Transverse colon (tissue), 4 donors: ENCODE measurements around the gene INMT. TPM values are rescaled to one million over a fixed set of nuclear protein-coding genes. Genes with fewer than 3 reads are reported as not detected.

Experiments
- DNase-seq: peaks from one replicate; pipeline ENCODE4 v3.0.0-alpha.2; 2019
- H3K27ac ChIP-seq, 4 donors: fragments of 200-600 bp; sonication (generic); 2 replicates each; pipeline ENCODE4 v1.5.1; 2016 to 2018; ENCODE audit warnings: inconsistent platforms in 4 of 4
- H3K27me3 ChIP-seq: fragments of 200-600 bp; sonication (generic); 2 replicates; pipeline ENCODE4 v1.5.1; 2017; ENCODE audit warnings: inconsistent platforms
- H3K36me3 ChIP-seq, 4 donors: fragments of 200-600 bp; sonication (generic); 2 replicates each; pipeline ENCODE4 v1.5.1; 2017 to 2019; ENCODE audit warnings: inconsistent platforms in 4 of 4
- H3K4me1 ChIP-seq, 4 donors: fragments of 200-600 bp; sonication (generic); 2 replicates each; pipeline ENCODE4 v1.5.1; 2017 to 2020; ENCODE audit warnings: inconsistent platforms in 4 of 4
- H3K4me3 ChIP-seq, 4 donors: fragments of 200-600 bp; sonication (generic); 1 replicate in 1 of 4; 2 replicates in 3 of 4; pipeline versions ENCODE4 v1.5.1 to v1.6.1; 2017 to 2019; ENCODE audit warnings: inconsistent platforms in 4 of 4
- H3K9me3 ChIP-seq, 2 donors: fragments of 200-600 bp; sonication (generic); 2 replicates each; pipeline ENCODE4 v1.5.1; 2017 to 2019; ENCODE audit warnings: inconsistent platforms in 2 of 2
- EP300 ChIP-seq: sonication (generic); formaldehyde crosslinking; IDR thresholded peaks from one replicate; pipeline ENCODE4 v1.6.1; 2017; ENCODE audit warnings: antibody characterized with exemption, low read depth
- POLR2A ChIP-seq: fragments of 450-650 bp; IDR thresholded peaks from one replicate; pipeline ENCODE4 v1.6.1; 2016; ENCODE audit warnings: antibody characterized with exemption, mild to moderate bottlenecking, moderate library complexity
- POLR2AphosphoS5 ChIP-seq, 3 donors: sonication (generic); formaldehyde crosslinking; IDR thresholded peaks; one replicate each; pipeline ENCODE4 v1.6.1; 2016; ENCODE audit warnings: antibody characterized with exemption in 3 of 3
- WGBS, 2 donors: methylation state at CpG; one replicate each; pipeline ENCODE4 v1.1.5; 2018; ENCODE audit warnings: low coverage in 1 of 2; 5-methylcytosine and 5-hydroxymethylcytosine counted together
- in situ Hi-C, 4 donors: fragments of 200-750 bp; cut with MboI; loops; one replicate each; pipeline versions ENCODE4 v1.15.0 to v1.15.1; 2017; ENCODE audit warnings: low sequenced_read_pairs in 3 of 4, low pct_ligation_motif_present in 1 of 4, low pct_unique_long_range_greater_than_20kb in 1 of 4
- intact Hi-C: fragments of 100-400 bp; cut with DNase I; formaldehyde crosslinking; loops from one replicate; pipeline ENCODE4 v1.15.1; 2023; ENCODE audit warnings: low total_unique reads
- total RNA-seq, 4 donors: library from RNA; depleted of rRNA; stranded (reverse); fragments of >200 nt; gene quantifications; one replicate each; pipeline ENCODE4 v1.1.0, GENCODE V29; 2016
- TF ChIP-seq, protein P1 (sequence below), 5 experiments: fragments of 200-600 bp in 3 of 5; fragments of 450-650 bp in 2 of 5; sonication (generic) in 3 of 5; IDR thresholded peaks; 1 replicate in 2 of 5; 2 replicates in 3 of 5; pipeline ENCODE4 v1.5.1; 2016 to 2017; ENCODE audit warnings: antibody characterized with exemption in 5 of 5, inconsistent platforms in 3 of 5, mild to moderate bottlenecking in 2 of 5, moderate library complexity in 1 of 5

Gene INMT
- total RNA-seq, 4 donors from 2014 or later = 3.8 to 15.5 (median 8.7) TPM

DNA sequence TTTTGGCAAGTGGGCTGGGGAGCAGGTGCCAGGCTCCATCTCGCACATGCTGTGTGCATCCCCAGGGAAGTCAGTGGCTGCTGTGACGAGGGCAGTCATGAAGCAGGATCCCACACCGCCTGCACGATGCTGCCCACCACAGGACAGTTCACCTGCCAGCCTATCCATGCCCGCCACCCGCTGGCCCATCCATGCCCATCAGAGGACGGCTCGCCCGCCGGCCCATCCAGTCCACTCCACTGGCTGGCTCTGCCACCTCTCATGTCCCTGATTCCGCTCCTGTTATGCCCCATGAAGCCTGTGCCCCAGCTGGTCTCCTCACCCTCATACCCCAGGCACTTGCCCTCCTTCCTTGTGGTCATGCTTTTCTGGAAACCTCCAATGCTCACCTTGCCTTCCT lies 18.2 kb upstream of the INMT start:
- TF ChIP-seq, protein P1, sequence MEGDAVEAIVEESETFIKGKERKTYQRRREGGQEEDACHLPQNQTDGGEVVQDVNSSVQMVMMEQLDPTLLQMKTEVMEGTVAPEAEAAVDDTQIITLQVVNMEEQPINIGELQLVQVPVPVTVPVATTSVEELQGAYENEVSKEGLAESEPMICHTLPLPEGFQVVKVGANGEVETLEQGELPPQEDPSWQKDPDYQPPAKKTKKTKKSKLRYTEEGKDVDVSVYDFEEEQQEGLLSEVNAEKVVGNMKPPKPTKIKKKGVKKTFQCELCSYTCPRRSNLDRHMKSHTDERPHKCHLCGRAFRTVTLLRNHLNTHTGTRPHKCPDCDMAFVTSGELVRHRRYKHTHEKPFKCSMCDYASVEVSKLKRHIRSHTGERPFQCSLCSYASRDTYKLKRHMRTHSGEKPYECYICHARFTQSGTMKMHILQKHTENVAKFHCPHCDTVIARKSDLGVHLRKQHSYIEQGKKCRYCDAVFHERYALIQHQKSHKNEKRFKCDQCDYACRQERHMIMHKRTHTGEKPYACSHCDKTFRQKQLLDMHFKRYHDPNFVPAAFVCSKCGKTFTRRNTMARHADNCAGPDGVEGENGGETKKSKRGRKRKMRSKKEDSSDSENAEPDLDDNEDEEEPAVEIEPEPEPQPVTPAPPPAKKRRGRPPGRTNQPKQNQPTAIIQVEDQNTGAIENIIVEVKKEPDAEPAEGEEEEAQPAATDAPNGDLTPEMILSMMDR (IDR thresholded peaks at IDR 0.05) = no peak
- TF ChIP-seq POLR2AphosphoS5 (IDR thresholded peaks at IDR 0.05) (no peak), POLR2A (no peak), EP300 (no peak)
- H3K9me3 ChIP-seq = no peaks in the 10 kb centered on the region

DNA sequence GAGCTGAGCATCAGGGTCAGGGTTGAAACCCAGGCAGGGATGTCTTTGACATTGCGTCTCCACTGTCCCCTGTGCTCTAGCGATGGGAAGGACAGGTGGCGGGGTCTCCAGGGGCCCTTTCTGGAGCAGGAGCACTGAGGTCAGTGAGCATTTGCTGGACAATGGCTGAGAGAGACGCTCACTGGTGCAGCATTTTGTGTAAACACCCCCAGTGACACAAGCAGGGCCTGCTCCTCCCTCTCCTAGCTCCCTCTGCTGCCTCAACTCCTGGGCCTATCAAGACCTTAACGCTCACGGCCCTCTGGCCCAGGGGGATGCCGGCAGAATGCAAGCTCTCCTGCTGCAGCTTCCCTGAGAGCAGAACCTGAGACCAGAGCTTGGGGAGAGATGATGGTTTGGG lies 17.4 kb upstream of the INMT start:
- H3K27me3 ChIP-seq = no peaks in the 10 kb centered on the region
- H3K4me1 ChIP-seq = no peaks in the 10 kb centered on the region
- DNase-seq = no peak
- no peak for TF ChIP-seq POLR2AphosphoS5 (IDR thresholded peaks at IDR 0.05)
- intact Hi-C loops = no loop called here
- H3K4me3 ChIP-seq = no peak overlapping the region
- H3K27ac ChIP-seq = no peak overlapping the region
- no peaks in the 10 kb centered on the region for H3K9me3 ChIP-seq
- 77 to 90% methylated on average over 2 to 7 of the region's 7 CpGs for WGBS, 2 donors
- in situ Hi-C loops = loop anchor here in 1 of 4 donors (25.0 kb wide), 1 partner anchor 572 kb away; no protein-coding TSS in a partner anchor
- H3K36me3 ChIP-seq = no peaks in the 10 kb centered on the region

More for the DNA sequence above, 18.2 kb upstream of the INMT start:
- in situ Hi-C loops = loop anchor here in 1 of 4 donors (25.0 kb wide), 1 partner anchor 571 kb away; no protein-coding TSS in a partner anchor
- no peaks in the 10 kb centered on the region for H3K4me1 ChIP-seq
- no peak overlapping the region for H3K4me3 ChIP-seq
- H3K36me3 ChIP-seq = no peaks in the 10 kb centered on the region
- no peaks in the 10 kb centered on the region for H3K27me3 ChIP-seq
- DNase-seq = no peak
- 87 to 100% methylated on average over 3 to 6 of the region's 11 CpGs for WGBS, 2 donors
- no peak overlapping the region for H3K27ac ChIP-seq
- intact Hi-C loops = no loop called here

DNA sequence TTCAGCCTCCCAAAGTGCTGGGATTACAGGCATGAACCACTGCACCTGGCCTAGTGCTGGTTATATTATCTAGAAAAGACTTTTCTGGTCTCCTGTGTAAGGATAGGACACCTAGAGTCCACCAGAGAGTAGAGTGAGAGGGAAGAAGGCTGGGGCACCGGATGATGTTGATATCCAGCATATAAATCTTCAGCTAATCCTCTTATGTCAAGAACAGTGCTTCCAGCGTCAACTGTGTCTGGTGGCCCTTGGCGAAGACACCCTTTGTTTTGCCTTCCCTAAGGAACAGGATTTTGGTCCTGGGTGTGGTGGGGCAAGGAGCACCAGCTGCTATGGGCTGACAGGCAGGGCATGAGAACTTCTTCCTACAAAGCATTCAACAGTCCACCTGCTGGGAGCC lies 16.3 kb upstream of the INMT start:
- WGBS, 2 donors = 93% methylated on average over 3 of the region's 3 CpGs; no CpG with 5 or more reads in 1 of the 2 donors
- no peaks in the 10 kb centered on the region for H3K36me3 ChIP-seq
- H3K27me3 ChIP-seq = no peaks in the 10 kb centered on the region

DNA sequence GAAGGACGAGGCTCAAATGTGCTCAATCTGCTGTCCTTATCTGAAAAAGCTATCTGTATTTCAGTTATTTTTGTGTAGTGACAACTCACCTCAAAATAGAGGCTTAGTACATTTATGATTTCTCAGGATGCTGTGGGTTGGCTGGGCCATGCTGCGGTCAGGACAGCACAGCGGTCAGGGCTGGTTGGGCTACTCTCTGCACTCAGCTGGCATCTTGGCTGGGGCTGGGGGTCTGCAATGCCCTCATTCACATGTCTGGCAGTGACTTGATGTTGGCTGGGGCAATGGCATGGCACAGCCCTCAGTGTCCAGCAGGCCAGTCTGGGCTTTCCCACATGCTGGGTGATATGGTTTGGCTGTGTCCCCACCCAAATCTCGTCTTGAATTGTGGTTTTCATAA lies 15.6 kb upstream of the INMT start:
- Histone ChIP-seq H3K27ac (no peak overlapping the region), H3K9me3 (no peaks in the 10 kb centered on the region), H3K27me3 (no peaks in the 10 kb centered on the region), H3K36me3 (no peaks in the 10 kb centered on the region), H3K4me1 (no peaks in the 10 kb centered on the region), H3K4me3 (no peak overlapping the region)
- DNase-seq = no peak
- TF ChIP-seq EP300 (no peak), POLR2AphosphoS5 (IDR thresholded peaks at IDR 0.05) (no peak), POLR2A (no peak)
- TF ChIP-seq, protein P1 (IDR thresholded peaks at IDR 0.05) = no peak
- in situ Hi-C loops = loop anchor here in 1 of 4 donors (25.0 kb wide), 1 partner anchor 574 kb away; no protein-coding TSS in a partner anchor
- 89% methylated on average over 4 of the region's 4 CpGs; no CpG with 5 or more reads in 1 of the 2 donors for WGBS, 2 donors
- intact Hi-C loops = no loop called here

More for the DNA sequence above, 16.3 kb upstream of the INMT start:
- in situ Hi-C loops = loop anchor here in 1 of 4 donors (25.0 kb wide), 1 partner anchor 573 kb away; no protein-coding TSS in a partner anchor
- Histone ChIP-seq H3K4me1 (no peaks in the 10 kb centered on the region), H3K4me3 (no peak overlapping the region), H3K9me3 (no peaks in the 10 kb centered on the region), H3K27ac (no peak overlapping the region)
- TF ChIP-seq EP300 (no peak), POLR2AphosphoS5 (IDR thresholded peaks at IDR 0.05) (no peak), POLR2A (no peak)
- TF ChIP-seq, protein P1 (IDR thresholded peaks at IDR 0.05) = no peak
- intact Hi-C loops = no loop called here
- no peak for DNase-seq
